NCI-H226 (cell line): ENCODE data around the gene FAM72D.
"Not testable (repeated sequence)": the region's sequence is repeated elsewhere in the genome, so short reads cannot be mapped to it uniquely, and the experiment has no call there.

ENCODE experiments used
- DNase-seq: peaks from one replicate; pipeline ENCODE4 v3.0.0-alpha.2; 2015

FAM72D gene

GRCh38 chr1:145155873-145156272 is 60.1 kb downstream of the FAM72D start:
- DNase-seq, result peak; percentile 0

- DNase-seq, result peak; percentile 2
These were observed 61.3 kb downstream of the FAM72D start for GRCh38 chr1:145156891-145157610.

GRCh38 chr1:145157715-145158114 is 61.9 kb downstream of the FAM72D start:
- not testable (repeated sequence) for DNase-seq

GRCh38 chr1:145161046-145161752 is 65.4 kb downstream of the FAM72D start:
- not testable (repeated sequence) for DNase-seq
